Fibroblast of the aortic adventitia (primary cell): Measurements from ENCODE around the gene ERGIC1. TPM values are rescaled to one million over a fixed set of nuclear protein-coding genes. Genes with fewer than 3 reads are reported as not detected.
A peak's percentile ranks its signal among the peaks of the same experiment; 100 is the strongest.
"Not testable (repeated sequence)": the region's sequence is repeated elsewhere in the genome, so short reads cannot be mapped to it uniquely, and the experiment has no call there.

Source experiments
- DNase-seq: peaks from one replicate; pipeline ENCODE4 v3.0.0-alpha.2; 2010; ENCODE audit warnings: low read depth
- H3K4me3 ChIP-seq: 2 replicates; pipeline ENCODE4 v1.5.1; 2011; ENCODE audit warnings: low read depth, mild to moderate bottlenecking, control low read depth, low read length, moderate library complexity
- total RNA-seq: library from RNA; depleted of rRNA; stranded (reverse); fragments of >200 nt; gene quantifications from 2 replicates; pipeline ENCODE4 v1.2.3, GENCODE V29; 2012; ENCODE audit warnings: low replicate concordance
- TF ChIP-seq, protein P1 (sequence below): IDR thresholded peaks from 2 replicates; pipeline ENCODE4 v1.5.1; 2011; ENCODE audit warnings: mild to moderate bottlenecking, low read length, control low read depth, inconsistent platforms; ENCODE audit not compliant: insufficient read depth

ERGIC1 gene
- total RNA-seq, 1 donor, result 193 TPM

GRCh38 chr5:172859966-172860365, 25.9 kb downstream of the ERGIC1 start:
- DNase-seq, result no peak
- no peak overlapping the region for H3K4me3 ChIP-seq
- TF ChIP-seq, protein P1, sequence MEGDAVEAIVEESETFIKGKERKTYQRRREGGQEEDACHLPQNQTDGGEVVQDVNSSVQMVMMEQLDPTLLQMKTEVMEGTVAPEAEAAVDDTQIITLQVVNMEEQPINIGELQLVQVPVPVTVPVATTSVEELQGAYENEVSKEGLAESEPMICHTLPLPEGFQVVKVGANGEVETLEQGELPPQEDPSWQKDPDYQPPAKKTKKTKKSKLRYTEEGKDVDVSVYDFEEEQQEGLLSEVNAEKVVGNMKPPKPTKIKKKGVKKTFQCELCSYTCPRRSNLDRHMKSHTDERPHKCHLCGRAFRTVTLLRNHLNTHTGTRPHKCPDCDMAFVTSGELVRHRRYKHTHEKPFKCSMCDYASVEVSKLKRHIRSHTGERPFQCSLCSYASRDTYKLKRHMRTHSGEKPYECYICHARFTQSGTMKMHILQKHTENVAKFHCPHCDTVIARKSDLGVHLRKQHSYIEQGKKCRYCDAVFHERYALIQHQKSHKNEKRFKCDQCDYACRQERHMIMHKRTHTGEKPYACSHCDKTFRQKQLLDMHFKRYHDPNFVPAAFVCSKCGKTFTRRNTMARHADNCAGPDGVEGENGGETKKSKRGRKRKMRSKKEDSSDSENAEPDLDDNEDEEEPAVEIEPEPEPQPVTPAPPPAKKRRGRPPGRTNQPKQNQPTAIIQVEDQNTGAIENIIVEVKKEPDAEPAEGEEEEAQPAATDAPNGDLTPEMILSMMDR, result no peak

- DNase-seq, result peak; percentile 91
- peak overlapping the region; percentile 29 for H3K4me3 ChIP-seq
- TF ChIP-seq, protein P1, result no peak
Measured at GRCh38 chr5:172860520-172861443, 26.7 kb downstream of the ERGIC1 start.

DNA sequence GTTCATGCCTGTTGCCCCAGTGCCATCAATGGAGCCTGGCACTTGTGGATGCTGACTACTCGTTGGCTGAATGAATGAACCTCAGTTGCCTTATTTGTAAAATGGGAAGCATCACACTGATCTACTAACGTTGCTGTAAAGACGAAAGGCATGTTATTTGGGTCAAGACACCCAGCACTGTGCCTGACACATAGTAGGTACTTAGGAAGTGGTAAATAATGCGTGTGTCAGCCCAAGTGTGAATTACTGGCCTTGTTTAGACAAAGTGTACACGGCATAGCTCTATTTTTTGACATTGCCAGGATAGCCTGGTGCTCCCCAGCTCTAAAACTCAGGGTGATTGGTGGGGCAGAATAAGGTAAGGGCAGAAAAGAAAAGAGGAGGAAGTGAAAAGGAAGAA, 27.4 kb downstream of the ERGIC1 start:
- no peak for DNase-seq
- TF ChIP-seq, protein P1, result no peak
- H3K4me3 ChIP-seq, result no peak overlapping the region

DNA sequence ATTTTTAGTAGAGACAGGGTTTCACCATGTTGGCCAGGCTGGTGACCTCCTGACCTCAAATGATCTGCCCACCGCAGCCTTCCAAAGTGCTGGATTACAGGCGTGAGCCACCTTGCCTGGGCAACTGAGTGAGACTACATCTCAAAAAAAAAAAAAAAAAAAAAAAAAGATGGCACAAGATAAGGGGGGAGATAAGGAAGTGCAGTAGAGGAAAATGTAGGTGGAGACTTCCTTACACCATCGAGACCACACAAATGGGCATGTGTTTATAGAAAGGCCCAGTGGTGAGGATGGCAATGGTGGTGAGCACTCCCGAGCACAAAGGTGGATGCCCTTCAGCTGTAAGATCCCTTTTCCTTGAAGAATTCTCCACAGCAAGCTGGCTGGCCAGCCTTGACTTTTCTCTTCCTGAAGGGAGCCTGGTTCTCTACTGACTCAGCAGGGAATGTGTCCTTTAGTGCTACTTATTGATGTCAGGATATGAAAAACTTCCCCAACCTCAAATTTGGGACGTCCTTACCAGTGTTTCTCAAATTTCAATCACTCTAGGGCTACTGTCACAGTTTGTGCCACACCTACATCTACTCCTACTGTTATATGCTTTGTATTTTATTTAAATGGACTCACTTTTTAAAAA, 28.2 kb downstream of the ERGIC1 start:
- no peak for DNase-seq
- H3K4me3 ChIP-seq, result no peak overlapping the region
- TF ChIP-seq, protein P1, result no peak

DNA sequence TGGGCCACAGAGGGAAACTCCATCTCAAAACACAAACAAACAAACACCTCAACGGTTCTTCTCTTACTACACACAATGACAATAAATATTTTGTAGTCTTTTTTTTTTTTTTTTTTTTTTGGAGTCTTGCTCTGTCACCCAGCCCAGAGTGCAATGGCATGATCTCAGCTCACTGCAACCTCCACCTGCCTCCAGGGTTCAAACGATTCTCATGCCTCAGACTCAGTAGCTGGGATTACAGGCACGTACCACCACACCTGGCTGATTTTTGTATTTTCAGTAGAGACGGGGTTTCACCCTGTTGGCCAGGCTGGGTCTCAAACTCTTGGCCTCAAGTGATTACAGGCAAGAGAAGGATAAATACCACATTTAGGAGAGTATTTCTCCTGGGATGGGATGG, 30.1 kb downstream of the ERGIC1 start:
- DNase-seq, result not testable (repeated sequence)

DNA sequence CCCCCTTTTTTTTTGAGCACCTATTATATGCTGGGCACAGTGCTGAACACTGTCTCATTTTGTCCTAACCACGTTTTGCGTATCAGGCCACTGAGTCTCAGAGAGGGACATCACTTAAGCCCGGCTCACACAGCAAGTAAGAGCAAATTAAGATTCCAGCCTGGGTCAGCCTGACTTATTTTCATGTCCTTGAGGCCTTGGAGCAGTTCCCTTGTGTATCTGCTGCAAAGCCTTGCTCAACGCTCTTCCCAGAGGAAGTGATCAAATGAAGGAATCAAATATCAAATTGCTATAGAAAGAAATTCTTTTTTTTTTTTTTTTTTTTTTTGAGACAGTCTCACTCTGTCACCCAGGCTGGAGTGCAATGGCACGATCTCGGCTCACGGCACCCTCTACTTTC, 30.7 kb downstream of the ERGIC1 start:
- TF ChIP-seq, protein P1, result no peak
- DNase-seq, result no peak
- H3K4me3 ChIP-seq, result no peak overlapping the region

More for the DNA sequence above, 30.1 kb downstream of the ERGIC1 start:
- H3K4me3 ChIP-seq, result not testable (repeated sequence)

DNA sequence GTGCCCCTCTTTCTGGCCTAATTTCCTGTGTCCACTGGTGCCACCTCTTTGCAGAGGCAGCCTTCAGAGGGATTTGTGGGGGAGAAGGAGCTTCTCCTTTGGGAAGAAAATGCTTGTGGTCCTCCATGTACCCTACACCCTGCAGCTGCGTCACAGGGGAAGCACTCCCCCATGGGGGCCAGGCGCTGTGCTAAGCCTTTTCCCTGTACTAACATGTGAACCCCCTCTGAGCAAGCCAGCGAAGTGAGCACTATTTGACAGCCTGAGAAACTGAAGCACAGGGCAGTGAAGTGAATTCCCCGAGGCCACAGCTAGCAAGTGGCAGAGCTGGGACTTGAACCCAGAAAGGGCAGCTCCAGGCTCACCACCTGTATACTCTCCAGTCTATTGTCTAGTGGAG, 32.3 kb downstream of the ERGIC1 start:
- no peak overlapping the region for H3K4me3 ChIP-seq
- no peak for DNase-seq
- TF ChIP-seq, protein P1, result no peak
